ENCODE results near the gene KIRREL1.

Gene KIRREL1

DNA sequence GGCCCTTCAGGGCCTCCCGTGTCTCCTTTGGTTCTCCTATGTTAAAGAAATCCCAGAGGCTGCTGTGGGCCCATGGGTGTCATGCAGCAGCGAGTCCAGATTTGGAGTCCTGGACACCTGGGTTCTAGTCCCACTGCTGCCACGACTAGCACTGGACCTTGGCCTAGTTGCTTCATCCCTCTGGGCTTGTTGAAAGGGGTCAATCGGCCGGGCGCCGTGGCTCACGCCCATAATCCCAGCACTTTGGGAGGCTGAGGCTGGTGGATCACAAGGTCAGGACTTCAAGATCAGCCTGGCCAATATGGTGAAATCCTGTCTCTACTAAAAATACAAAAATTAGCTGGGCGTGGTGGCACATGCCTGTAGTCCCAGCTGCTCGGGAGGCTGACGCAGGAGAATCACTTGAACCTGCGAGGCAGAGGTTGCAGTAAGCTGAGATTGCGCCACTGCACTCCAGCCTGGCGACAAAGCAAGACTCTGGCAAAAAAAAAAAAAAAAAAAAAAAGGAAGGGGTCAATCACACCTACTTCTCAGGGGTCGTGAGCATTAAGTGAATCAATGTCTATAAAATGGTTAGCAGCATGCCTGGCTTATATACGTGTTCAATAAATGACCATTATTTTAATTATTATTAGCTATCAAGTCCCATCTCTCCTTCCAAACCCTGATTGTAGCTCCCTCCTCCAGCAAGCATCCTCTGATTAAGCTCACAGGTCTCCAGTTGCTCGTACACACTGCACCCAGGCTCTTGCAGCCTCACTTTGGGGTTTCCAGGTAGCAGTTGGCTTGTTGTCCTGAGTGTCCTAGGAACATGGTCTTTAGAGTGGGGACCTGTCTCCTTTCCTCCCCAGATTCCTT is 43.8 kb downstream of the KIRREL1 start:
- no peak for DNase-seq

GRCh38 chr1:158037866-158038359 is 44.5 kb downstream of the KIRREL1 start:
- no peak for DNase-seq

DNA sequence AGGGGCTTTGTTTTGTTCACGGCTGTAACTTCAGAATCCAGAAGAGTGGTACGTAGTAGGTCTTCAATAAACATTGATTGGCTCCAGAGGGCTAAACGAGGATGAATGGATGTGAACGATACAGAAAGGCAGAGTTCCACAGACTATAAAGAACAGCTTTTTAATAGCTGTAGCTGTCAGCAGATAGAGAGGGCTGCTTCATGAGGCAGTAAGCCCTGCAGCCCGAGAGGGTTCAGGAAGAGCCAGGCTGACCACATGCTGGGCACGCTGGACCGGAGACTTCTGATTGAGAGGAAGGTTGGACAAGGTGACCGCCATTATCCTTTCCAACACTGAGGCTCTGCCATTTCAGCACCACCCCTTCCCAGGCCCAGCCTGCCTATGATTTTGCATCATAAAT is 45.3 kb downstream of the KIRREL1 start:
- no peak for DNase-seq

DNA sequence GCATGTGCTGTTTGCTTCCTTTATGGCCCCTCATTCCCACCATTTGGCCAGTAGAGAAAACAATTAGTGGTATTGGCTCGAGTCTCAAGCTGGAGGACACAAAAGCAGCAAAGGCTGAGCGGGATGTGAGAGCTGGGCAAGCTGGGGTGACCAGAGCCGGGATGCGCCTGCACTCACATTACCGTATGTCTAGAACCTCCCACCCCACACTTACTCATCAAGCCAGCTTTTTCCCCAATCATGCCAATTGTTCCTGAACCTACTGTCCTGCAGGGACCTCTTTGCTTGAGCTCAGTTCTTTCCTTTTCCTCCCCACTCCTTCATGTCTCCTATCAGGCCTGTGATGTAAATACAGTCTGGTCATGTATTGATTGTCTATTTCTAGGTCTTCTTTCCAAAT is 45.9 kb downstream of the KIRREL1 start:
- DNase-seq: no peak

GRCh38 chr1:158040323-158040722 is 46.9 kb downstream of the KIRREL1 start:
- no peak for DNase-seq

GRCh38 chr1:158043232-158043631 is 49.8 kb downstream of the KIRREL1 start:
- no peak for DNase-seq

- no peak for DNase-seq
Observed at GRCh38 chr1:158045639-158046038, 52.2 kb downstream of the KIRREL1 start.

DNA sequence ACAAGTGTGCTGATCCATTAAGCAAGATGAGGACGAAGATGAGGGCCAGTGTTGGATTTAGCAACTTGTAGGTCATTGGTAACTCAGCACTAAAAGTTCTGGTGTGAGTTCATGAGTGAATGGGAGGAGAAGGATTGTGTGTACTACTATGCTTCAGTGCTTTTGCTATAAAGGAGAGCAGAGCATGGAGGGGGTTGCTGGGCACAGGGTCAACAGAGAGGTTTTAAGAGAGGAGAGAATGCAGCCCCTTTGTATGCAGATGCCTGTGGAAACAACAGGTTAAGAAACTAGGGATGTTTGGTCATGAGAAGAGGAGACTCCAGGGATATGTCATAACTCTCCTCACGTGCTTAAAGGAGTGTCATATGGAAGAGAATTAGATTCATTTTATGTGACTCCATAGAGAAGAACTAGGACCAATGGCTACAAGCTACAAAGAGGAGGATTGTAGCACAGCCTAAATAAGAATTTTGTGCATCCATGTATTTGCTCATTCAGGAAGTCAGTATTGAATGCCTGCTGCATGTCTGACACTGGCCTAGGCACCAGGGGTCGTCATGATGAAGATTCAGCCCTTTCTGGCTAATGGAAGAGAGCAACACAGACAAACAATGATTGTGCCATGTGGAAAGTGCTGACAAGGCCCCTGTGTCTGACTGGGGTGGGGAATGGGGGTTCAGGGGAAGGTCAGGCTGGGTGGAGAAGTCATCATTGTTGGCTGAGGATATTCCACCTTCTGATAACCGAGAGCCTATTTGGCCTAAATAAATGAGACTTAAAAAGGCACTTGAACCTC is 53.5 kb downstream of the KIRREL1 start:
- no peak for DNase-seq

- DNase-seq: no peak
Observed at GRCh38 chr1:158048371-158049067, 55.1 kb downstream of the KIRREL1 start.

DNA sequence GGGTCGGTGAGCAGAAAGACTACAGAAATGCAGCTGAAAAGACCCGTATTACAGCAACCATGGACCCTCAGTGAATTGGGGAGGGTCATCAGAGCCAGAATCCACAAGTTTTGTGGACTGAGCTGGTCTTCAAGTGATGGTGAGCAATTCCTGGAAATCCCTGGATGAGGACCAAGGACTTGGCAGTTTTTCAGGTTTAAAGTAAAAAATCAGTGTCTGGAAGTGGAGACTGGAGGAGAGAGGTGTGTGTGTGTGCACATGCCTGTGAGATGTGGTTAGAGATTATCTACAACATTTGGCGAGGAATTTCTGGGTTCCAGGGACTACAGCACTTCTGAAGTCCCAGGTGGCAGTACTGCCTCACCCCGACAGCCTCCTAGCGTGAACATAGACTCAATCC is 56.4 kb downstream of the KIRREL1 start:
- DNase-seq: no peak

DNA sequence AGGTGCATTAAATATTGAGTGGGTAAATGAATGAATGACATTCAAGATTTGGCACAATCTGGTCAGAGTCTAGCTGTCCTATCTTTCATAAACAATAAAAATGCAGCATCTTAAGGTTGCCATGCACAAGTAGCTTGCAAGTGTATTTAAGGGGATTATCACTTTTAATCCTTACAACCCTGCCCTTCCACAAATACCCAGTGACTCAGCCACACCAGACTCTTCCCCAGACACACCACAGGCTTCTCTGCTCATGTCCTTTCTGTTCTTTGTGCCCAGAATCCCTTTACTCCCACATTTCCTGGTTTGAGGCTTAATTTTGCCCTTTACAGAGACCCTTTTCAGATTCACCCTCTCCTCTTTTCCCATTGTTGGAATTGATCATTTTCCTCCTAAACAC is 59.8 kb downstream of the KIRREL1 start:
- DNase-seq: no peak

DNA sequence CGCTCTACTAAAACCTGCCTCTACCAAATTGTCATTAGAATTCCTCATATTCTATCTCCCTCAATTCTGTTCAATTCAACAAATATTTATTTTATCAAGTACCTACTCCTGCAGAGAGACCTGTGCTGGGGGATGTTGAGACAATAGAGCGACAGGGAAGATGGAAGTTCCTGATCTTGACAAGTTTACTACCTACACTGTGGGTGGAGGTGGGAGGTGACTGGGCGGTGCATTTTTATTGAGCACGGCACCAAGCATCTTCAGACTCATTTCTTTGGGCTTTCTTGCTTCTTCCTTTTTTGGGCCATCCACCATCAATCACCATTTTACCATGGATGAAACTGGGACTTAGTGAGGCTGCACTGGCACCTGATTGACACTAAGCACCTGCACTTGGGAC is 61.3 kb downstream of the KIRREL1 start:
- DNase-seq: no peak

- DNase-seq: no peak
Observed at GRCh38 chr1:158055854-158056253, 62.4 kb downstream of the KIRREL1 start.

- DNase-seq: no peak
Observed at GRCh38 chr1:158056498-158056897, 63.1 kb downstream of the KIRREL1 start.

DNA sequence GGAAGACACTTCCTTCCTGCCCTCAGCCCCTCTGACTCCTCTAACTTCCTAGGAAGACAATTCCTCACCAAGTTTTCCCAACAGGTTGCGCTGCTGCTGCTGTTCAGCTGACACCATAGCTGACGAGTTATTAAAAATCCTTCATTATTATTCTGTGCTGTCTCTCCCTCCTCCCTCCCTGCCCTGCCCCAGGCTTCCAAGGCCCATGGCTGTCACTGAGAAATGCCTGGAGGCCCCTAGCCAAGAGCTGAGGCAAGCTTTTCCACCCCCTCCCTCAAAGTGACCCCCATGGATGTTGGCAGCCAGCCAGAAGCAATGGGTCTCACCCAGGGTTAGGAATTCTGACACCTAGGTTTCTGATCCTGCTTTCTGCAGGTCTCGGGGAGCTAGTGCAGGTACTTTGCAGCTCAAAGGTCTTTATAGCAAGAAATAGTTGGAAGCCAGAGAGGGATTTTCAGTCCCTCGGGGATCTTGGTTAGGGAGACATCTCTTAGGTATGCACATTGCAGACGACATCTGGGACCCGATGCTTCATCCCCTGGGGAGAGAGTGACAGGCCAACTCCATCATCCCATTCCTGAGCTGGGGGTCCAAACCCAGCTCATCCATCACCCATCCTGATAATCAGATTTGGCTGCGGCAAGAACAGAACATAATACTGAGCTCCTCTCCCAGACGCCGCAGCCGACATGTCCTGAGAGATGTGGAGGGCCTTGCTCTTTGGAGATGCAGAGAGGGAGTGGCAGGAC is 65.0 kb downstream of the KIRREL1 start:
- DNase-seq: no peak

DNA sequence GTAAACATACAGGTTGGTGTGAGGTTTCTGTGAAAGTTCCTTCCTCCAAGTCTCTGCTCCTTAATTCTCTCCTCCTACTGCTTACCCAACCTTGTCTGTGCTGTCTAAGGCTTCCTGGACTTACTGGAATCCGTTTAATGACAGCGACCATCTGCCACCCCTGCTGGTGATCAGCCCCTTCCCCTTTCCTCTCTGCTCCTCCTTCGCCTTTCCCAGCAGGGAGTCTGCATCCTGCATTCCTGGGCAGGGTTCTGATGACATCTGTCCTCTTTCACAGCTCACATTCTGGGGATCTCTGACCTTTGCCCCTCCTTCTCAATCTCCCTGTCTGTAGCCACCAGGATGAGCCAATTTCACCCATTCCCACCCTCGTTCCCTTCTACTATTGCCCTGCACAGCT is 66.5 kb downstream of the KIRREL1 start:
- DNase-seq: no peak

DNA sequence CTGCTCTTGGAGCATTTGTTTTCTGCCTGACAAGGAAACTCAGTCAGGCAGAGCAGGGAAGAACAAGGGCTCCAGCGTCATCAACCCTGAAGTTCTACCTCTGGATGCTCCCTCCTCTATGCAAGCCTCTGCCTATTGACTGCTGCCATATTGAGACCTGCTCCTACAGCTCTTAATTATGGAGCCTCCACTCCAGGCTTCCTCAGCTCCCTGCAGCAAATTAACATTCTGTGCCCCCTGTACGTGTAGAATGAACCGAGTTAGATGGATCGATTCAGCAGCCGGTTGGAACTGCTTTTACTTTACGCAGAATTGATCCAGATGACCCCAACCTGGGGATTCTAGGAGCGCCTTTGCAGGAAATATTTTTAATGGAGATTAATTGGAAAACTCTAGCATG is 68.7 kb downstream of the KIRREL1 start:
- no peak for DNase-seq

GRCh38 chr1:158067662-158068061 is 74.2 kb downstream of the KIRREL1 start:
- DNase-seq: no peak

GRCh38 chr1:158068918-158069317 is 75.5 kb downstream of the KIRREL1 start:
- DNase-seq: no peak

DNA sequence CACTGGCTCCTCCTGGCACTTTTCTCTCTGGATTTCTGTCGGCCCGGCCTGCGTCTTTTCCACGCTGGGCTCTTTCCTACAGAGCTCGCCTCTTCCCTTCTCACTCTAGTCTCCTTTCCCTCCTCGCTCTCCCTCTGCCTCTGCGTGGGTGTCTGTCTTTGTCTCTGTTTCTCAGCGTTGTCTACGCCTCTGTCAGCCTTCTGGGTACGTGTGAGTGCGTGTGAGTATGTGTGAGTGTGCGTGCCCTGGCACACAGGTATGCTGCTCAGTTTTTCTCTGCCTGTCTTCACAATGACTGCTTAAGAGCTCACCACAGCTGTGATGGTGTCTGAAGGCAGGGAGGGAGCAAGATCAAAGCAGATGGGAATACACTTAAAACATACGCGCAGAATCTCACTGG is 77.7 kb downstream of the KIRREL1 start:
- no peak for DNase-seq

GRCh38 chr1:158075078-158075477 is 81.6 kb downstream of the KIRREL1 start:
- DNase-seq: no peak

- DNase-seq: no peak
Observed at GRCh38 chr1:158076441-158076840, 83.0 kb downstream of the KIRREL1 start.
